SK-N-MC (cell line): ENCODE data around the gene APBA2.

Experiments
- DNase-seq: peaks from one replicate; pipeline ENCODE4 v3.0.0-alpha.2; 2011; ENCODE audit warnings: low read depth, low spot score
- H3K27ac ChIP-seq: fragments of 200-600 bp; sonication (generic); 2 replicates; pipeline ENCODE4 v1.5.1; 2016; ENCODE audit warnings: mixed run types
- H3K36me3 ChIP-seq: fragments of 200-600 bp; sonication (generic); 2 replicates; pipeline ENCODE4 v1.6.1; 2017; ENCODE audit warnings: antibody characterized with exemption, low read length, mixed read lengths; ENCODE audit not compliant: insufficient read depth
- H3K4me3 ChIP-seq: fragments of 200-600 bp; sonication (generic); 2 replicates; pipeline ENCODE4 v1.5.1; 2016
- H3K9ac ChIP-seq: fragments of 200-600 bp; sonication (generic); 2 replicates; pipeline ENCODE4 v1.8.0; 2017; ENCODE audit warnings: mixed run types, mixed read lengths; ENCODE audit not compliant: insufficient read length
- H3K9me3 ChIP-seq: fragments of 200-600 bp; sonication (generic); 2 replicates; pipeline ENCODE4 v1.6.1; 2017; ENCODE audit warnings: low read depth, mild to moderate bottlenecking, antibody characterized with exemption, low read length, moderate library complexity, mixed read lengths
- EZH2 ChIP-seq: fragments of 200-600 bp; sonication (generic); IDR thresholded peaks from one replicate; pipeline ENCODE4 v1.6.1; 2017; ENCODE audit warnings: antibody characterized with exemption
- FOXP2 ChIP-seq: optimal IDR thresholded peaks from 2 replicates; pipeline ENCODE3; 2011; ENCODE audit warnings: mild to moderate bottlenecking, moderate library complexity; ENCODE audit not compliant: insufficient read depth; ENCODE audit errors: extremely low read length, control extremely low read depth
- POLR2AphosphoS5 ChIP-seq: IDR thresholded peaks from 2 replicates; pipeline ENCODE4 v1.6.1; 2012; ENCODE audit warnings: mild to moderate bottlenecking, low read depth, low read length, borderline replicate concordance

The APBA2 gene

GRCh38 chr15:29134239-29134638, 248.5 kb downstream of the APBA2 start:
- no peak for TF ChIP-seq EZH2
- TF ChIP-seq FOXP2: no peak
- TF ChIP-seq POLR2AphosphoS5: no peak
- Histone ChIP-seq H3K36me3 (no peaks in the 10 kb centered on the region), H3K9ac (no peak overlapping the region), H3K4me3 (no peak overlapping the region), H3K27ac (no peak overlapping the region), H3K9me3 (no peaks in the 10 kb centered on the region)
- DNase-seq: no peak

DNA sequence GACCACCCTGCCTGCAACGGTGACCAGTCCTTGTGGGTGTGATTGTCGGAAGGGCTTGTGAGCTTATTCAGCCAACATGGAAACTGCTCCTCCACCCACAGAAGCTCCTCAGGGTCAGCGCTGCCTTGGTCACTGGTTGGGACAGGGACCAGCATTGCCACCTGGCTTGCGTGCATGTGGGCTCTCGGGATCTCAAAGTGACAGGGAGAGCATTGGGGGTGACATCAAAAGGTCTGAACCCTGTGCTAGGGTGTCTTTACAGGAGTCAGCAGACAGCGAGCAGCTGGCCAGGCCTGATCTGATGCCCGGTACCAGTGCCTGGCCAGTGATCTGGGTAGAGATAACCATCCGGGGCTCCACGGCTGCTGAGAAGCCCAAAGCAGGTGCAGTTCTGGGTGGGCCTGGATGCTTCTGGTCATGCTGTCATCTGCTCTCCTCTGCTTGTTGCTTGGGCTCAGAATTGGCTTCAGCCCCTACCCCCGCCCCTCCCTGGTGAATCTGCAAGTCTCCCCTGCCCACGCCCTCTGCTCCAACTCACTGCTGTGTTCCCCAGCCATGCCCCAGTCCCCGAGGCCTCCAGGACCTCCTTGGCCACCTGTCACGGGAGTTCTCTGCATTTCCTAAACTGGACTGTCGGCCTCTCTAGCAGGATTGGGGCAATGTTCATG, 249.0 kb downstream of the APBA2 start:
- DNase-seq: no peak
- TF ChIP-seq FOXP2: no peak
- TF ChIP-seq POLR2AphosphoS5: no peak
- TF ChIP-seq EZH2: no peak
- Histone ChIP-seq H3K9me3 (no peaks in the 10 kb centered on the region), H3K4me3 (no peak overlapping the region), H3K27ac (no peak overlapping the region), H3K9ac (no peak overlapping the region), H3K36me3 (no peaks in the 10 kb centered on the region)

DNA sequence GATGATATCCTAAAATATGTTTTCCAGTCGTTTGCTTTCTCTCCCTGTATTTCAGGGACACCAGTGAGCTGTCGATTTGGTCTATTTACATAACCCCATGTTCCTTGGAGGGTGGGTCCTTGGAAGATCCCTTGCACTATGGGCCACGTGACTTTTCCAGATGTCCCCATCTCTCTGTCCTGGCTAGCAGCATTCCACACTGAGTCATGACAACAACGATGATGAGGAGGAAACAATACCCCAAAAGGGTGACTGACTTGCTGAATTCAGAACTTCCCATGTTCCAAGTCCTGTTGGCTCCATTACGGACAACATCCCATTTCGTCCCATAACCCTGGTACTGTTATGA, 249.5 kb downstream of the APBA2 start:
- no peak for DNase-seq
- Histone ChIP-seq H3K36me3 (no peaks in the 10 kb centered on the region), H3K4me3 (no peak overlapping the region), H3K27ac (no peak overlapping the region), H3K9ac (no peak overlapping the region), H3K9me3 (no peaks in the 10 kb centered on the region)
- TF ChIP-seq FOXP2 (no peak), POLR2AphosphoS5 (no peak), EZH2 (no peak)

DNA sequence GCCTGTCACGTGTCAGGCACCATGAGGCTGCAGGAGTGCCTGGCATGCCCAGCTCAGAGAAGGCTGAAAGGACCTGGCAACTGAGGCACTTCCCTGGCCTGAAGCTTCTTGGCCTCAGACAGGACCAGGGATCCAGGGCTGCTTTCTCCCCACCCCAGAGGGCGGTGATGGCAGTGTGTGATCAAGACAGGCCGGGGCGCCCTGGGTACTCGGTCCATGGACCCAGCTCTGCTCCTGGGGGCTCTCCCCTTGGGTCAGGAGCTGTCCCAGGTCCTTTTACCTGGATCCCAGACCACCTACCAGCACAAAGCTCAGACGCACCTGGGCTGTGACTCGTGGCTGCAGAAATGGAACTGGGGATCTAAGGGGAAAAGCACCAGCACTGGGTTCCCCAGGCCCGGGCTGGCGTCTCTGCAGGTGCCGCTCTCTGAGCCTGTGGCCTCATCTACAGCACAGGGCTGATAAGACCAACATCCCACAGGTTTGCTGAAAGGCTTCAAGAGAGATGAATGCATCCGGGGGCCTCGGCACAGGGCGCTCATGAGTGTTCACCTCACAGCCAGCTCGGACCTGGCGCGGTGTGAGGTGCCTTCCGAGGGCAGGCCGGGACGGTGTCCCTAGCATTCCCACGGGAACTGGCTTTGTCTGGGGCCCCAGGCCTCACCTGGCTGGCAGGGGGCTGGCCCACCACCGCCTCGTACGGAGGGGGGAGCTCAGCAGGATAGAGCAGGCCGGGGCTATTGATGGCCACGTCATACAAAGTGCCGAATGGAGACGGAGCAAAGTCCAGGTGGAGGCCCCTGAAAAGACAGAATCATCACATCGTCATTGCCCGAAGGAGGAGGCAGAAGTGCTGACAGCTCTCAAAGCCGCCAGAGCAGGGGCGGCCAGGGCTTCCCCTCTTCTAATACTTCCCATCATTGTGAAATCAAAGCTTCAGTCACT, 250.2 kb downstream of the APBA2 start:
- TF ChIP-seq EZH2 (no peak), POLR2AphosphoS5 (no peak), FOXP2 (no peak)
- Histone ChIP-seq H3K9me3 (no peaks in the 10 kb centered on the region), H3K9ac (no peak overlapping the region), H3K4me3 (no peak overlapping the region), H3K36me3 (no peaks in the 10 kb centered on the region), H3K27ac (no peak overlapping the region)
- DNase-seq: no peak

GRCh38 chr15:29138260-29138659, 252.5 kb downstream of the APBA2 start:
- no peaks in the 10 kb centered on the region for H3K36me3 ChIP-seq
- H3K4me3 ChIP-seq: no peak overlapping the region
- no peak for DNase-seq
- H3K27ac ChIP-seq: no peak overlapping the region
- H3K9ac ChIP-seq: no peak overlapping the region
- TF ChIP-seq FOXP2 (no peak), EZH2 (no peak), POLR2AphosphoS5 (no peak)
- H3K9me3 ChIP-seq: no peaks in the 10 kb centered on the region

DNA sequence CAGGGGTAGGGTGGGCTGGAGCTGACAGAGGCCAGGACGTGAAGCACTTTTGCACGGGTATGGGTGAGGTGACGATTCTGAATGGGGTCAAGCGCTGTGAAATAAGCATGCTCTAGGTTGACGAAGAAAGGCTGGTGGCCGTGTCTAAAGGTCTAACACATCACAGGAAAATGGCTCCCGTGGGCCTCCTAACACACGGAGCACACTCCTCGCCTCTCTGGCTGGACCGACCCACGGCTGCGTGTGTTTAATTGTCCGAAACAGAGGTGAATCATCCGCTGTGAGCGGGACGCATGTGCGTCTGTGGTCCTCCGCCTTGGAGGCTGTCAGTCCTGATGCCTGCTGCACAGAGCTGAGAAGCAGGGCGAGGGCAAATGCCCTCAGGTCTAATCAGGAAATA, 253.3 kb downstream of the APBA2 start:
- Histone ChIP-seq H3K36me3 (no peaks in the 10 kb centered on the region), H3K9ac (no peak overlapping the region), H3K4me3 (no peak overlapping the region), H3K27ac (no peak overlapping the region), H3K9me3 (no peaks in the 10 kb centered on the region)
- TF ChIP-seq FOXP2 (no peak), POLR2AphosphoS5 (no peak), EZH2 (no peak)
- DNase-seq: no peak

GRCh38 chr15:29139540-29140459, 254.0 kb downstream of the APBA2 start:
- Histone ChIP-seq H3K9me3 (no peaks in the 10 kb centered on the region), H3K4me3 (no peak overlapping the region), H3K9ac (no peak overlapping the region), H3K36me3 (no peaks in the 10 kb centered on the region), H3K27ac (no peak overlapping the region)
- TF ChIP-seq FOXP2 (no peak), POLR2AphosphoS5 (no peak), EZH2 (no peak)
- DNase-seq: no peak
